ENCODE data around the gene PEAR1.

The PEAR1 gene

DNA sequence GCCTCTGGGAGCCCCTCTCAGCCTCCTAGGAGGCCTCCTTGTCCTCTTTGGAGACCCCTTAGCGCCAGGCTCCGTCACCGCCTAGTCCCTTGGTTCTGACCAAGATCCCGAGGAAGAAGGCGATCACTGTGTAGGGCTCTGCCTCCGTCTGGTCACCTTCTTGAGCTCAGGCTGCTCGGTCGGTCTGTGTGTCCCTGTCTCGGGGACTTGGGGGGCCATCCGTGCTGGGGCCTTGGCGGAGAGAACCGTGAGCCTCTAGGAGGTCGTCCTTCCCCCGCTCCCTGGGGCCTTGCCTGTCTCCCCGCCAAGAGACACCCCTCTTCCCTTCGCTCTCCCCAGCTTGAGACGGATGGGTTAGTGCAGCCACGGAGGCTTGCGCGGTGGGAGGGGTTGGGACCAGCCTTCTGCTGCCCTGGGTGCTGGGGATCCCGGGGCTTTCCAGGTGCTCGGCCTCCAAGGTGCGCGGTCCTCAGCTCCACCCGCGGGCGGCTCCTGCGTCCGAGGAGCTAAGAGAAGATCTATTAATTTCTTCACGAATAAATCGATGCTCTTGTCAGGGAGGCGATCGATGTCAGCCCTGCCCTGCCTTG lies 33.9 kb upstream of the PEAR1 start:
- DNase-seq (ENCODE audit: low read depth): no peak

DNA sequence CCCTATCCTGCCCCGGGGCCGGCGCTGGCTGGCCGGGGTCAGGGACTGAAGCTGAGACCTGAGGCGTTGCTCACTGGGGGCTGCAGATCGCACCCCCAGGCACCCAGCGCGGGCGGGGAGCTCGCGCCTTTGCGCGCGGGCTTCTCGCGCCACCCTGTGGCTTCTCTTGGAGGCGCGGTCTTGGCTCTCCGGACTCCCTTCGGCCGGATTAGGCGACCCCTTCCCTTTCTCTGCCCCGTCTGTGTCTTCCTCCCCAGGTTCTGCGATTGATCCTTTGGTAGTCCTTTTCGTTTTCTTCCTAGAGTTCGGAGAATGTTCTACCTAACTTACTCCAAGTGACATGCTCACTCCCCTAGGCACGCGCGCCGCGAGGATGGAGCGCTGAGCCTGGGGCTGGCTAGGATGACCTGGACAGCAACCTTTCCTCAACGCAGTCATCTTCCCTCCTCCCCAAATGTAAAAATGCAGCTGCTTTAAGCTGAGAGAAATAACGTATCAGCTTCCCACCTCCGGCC lies 33.3 kb upstream of the PEAR1 start:
- DNase-seq (ENCODE audit: low read depth): no peak

DNA sequence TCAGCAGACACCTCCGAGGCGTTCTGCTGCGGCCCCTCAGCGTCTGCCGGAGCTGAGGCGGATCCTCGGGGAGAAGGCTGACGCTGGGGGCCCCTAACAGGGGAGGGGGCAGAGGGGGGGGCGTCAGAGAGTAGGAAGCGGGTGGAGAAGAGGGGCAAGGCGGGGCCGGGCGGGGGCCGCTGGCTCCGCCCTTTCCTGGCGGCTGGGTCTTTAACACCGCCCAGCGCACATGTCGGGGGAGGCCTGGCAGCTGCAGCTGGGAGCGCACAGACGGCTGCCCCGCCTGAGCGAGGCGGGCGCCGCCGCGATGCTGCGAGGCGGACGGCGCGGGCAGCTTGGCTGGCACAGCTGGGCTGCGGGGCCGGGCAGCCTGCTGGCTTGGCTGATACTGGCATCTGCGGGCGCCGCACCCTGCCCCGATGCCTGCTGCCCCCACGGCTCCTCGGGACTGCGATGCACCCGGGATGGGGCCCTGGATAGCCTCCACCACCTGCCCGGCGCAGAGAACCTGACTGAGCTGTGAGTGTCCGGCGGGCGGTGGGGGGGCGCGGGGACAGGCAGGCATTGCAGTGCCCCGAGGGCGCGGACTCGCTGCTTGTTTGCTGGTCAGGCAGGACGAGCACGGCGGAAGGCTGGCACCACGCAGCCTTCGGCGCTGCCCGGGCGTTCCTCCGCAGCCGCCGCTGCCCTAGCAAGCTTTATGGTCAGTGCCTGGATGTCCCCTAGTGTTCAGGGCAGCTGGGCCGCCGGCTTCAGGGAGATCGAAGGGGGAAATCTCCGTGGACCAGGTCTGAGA lies 32.7 kb upstream of the PEAR1 start, which contains the start of gene NTRK1:
Gene NTRK1 (plus strand): TSS at position 238 of the 796 bp plus-strand sequence. CDS start 70 bp downstream, at position 308.
- DNase-seq (ENCODE audit: low read depth): peak; percentile 72

DNA sequence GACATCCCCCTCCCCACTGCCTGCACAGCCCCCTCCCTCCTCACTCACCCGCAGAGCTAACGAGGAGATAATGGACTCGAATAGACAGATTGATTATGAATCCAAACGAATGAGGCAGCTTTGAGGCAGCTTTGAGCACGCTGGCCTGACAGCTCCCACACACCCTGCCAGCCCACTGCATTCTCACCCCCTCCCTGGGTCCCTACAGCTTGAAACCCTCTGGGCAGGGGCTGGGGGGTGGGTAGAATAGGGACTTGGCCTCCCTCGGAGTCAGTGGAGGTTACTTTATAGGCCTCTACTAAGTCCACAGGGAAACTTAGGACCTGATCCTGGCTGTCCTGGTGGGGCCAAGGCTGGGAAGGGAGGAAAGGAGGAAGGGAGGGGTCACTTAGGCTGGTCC lies 30.9 kb upstream of the PEAR1 start:
- no peak for DNase-seq (ENCODE audit: low read depth)

DNA sequence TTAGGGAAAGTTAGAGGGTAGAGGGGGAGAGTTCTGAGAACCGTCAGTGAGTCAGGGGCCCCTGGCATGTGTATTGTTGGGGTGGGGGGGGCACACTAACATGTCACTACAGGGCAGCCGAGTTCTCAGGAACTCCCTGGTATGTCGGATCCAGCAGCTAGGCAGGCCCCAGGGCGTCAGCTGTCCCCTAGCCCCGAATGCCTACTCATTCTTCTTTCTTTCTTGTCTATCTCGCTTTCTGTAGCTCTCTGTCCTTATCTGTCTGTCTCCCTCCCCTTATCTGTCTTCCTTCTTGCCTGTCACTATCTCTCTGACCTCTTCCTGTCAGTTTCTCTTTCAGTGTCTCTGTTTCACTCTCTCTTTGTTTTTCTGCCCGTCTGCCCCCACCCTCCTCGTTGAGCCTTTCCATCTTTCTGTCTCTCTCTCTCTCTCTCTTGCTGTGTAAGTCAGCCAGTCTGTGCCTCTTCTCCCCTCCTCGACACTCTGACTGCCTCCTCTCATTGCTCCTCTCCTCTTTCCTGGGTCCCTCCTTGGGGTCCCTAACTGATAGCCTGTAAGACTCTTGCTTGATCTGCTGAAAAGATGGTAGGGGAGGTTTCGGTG lies 30.4 kb upstream of the PEAR1 start:
- peak; percentile 70 for DNase-seq (ENCODE audit: low read depth)

DNA sequence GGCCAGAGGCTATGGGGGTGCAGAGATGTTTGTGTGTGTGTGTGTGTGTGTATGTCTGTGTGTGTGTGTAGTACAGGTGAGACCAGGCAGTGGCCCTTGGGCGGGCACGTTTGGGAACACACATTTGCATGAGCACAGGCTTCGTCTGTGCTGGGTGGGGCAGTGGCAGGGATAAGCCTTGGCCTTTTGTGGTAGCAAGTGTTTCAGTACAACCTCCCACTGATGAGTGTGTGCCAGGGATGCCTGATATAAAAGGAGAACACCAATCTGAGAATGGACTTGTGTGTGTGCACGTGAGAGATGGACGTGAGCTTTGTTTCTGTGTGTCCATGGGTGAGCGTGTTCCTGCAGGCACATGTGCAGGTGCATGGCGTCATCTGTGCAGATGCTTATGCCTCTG lies 29.9 kb upstream of the PEAR1 start:
- no peak for DNase-seq (ENCODE audit: low read depth)

DNA sequence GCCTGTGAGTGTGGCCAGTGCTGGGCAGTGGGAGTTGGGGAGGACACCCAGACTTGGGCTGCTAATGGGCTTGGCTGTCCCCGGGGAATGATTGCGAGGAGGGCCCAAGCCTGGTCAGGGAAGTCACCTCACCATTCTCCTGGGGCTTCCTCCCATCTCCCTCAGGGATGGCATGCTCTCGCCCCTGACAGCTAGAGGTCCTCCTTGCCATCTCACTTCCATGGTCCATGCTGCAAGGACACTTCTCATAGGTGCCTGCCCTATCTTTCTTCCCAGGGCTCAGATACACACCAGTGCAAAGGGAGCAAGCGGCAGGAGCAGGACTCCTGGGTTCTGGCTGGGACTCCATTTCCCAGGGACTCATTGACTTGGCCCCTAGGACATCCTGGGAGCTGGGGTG lies 28.7 kb upstream of the PEAR1 start:
- no peak for DNase-seq (ENCODE audit: low read depth)

DNA sequence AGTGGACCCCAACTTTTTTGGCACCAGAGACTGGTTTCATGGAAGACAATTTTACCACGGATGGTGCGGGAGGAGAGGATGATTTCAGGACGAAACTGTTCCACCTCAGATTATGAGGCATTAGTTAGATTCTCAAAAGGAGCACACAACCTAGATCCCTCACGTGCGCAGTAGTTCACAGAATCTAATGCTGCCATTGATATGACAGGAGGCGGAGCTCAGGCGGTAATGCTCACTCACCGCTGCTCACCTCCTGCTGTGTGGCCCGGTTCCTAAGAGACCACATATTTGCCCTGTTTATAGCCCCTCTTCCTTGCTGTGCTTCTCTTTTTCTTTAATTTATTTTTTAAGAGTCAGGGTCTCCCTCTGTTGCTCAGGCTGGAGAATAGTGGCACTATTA lies 28.3 kb upstream of the PEAR1 start:
- DNase-seq (ENCODE audit: low read depth): no peak

DNA sequence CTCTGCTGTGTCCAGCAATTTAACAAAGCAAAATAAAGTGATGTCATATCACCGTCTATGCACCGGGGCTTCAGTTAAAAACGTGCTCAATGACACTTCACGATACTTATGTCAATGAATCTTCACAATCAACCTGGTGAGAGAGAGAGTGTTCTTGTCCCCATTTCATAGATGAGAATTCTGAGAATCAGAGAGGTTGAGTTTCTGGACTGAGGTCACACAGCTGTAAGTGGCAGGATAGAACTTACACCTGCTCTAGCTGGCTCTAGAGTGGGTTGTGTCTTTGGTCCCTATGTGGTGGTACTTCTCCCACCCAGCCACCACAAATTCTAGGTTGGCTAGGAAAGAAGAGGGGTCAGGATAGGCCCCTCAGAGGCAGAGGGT lies 27.7 kb upstream of the PEAR1 start:
- no peak for DNase-seq (ENCODE audit: low read depth)

DNA sequence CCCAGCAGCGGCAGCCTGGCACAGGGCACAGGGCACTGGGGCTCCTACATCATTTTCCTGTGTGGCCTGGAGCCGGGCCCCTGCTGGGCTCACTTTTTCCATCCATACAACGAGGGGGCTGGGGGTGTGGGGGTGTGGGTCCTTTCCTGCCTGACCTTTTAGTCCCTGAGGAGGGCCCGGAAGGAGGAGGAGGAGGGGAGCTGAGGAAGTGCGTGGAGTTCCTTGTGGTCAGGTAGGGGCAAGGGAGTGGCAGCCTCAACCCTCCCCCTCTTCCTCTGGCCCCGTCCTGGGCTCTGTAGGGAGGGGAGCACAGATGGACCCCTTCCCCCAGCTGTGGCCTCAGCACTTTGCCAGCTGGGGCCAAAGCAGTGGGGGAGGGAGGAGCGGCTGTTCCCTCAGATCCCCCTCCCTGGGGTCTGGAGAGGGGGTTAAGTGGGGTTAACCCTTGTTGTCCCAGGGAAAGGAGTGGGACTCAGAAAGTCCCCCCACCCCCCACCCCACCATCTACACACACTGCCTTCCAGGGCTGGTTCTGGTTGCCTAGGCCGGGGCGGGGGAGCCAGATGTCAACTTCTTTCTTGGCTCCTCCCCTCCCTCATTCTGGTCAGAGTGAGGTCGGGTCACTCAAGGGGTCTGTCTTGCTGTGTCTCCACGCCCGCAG lies 27.1 kb upstream of the PEAR1 start:
- peak; percentile 96 for DNase-seq (ENCODE audit: low read depth)

DNA sequence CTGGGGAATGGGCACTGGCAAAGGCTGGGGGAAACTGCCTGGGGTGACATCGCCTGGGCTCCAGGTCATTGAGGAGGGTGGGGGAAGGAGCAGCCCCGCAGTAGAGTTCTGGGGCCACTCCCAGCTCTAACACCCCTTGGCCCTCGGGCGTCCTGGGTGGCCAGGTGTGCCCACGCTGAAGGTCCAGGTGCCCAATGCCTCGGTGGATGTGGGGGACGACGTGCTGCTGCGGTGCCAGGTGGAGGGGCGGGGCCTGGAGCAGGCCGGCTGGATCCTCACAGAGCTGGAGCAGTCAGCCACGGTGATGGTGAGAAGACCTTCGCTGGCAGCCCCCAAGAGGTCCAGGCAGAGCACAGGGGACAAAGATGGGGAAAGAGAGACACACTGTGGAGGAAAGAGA lies 25.2 kb upstream of the PEAR1 start:
- no peak for DNase-seq (ENCODE audit: low read depth)

DNA sequence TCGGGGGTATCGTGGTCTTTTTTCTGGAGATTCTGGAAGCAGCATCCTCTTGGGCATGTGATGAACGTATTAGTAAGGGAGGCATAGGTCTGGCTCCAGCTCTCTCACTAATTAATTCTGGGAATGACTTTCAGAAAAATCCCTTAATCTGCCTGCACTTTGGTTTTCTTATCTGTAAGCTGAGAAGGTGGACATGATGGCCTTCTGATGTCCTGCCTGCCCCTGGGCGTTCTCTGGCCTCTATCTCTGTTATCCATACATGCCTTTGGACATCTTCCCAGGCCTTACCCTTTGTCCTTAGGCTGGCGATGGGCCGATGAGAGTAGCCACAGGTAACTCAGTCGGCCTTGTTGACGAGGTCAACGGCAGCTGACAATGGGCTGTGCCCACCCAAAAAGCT lies 24.1 kb upstream of the PEAR1 start:
- DNase-seq (ENCODE audit: low read depth): no peak

DNA sequence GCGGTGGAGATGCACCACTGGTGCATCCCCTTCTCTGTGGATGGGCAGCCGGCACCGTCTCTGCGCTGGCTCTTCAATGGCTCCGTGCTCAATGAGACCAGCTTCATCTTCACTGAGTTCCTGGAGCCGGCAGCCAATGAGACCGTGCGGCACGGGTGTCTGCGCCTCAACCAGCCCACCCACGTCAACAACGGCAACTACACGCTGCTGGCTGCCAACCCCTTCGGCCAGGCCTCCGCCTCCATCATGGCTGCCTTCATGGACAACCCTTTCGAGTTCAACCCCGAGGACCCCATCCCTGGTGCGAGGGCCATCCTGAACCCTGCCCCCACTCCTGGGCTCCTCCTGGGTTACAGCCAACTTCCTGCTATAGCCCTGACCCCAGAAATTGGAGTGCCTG lies 19.9 kb upstream of the PEAR1 start:
- DNase-seq (ENCODE audit: low read depth): no peak

DNA sequence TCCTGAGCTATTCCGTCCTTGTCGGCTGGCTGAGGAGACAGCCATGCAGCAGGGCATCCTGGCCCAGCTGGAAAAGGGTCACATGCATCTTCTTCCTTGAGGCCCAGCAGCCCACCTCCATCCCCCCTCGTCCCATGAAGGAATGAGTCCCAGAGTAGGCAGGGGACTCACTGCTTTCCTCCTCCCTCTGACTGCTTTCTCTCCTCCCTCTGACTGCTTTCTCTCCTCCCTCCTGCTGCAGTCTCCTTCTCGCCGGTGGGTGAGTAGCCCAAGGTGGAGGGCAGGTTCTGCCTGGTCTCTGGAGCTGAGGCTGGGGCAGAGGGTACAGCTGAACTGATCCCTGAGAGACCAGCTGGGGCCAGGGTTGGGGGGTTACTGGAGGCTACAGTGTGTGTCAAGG lies 19.4 kb upstream of the PEAR1 start:
- DNase-seq (ENCODE audit: low read depth): no peak

DNA sequence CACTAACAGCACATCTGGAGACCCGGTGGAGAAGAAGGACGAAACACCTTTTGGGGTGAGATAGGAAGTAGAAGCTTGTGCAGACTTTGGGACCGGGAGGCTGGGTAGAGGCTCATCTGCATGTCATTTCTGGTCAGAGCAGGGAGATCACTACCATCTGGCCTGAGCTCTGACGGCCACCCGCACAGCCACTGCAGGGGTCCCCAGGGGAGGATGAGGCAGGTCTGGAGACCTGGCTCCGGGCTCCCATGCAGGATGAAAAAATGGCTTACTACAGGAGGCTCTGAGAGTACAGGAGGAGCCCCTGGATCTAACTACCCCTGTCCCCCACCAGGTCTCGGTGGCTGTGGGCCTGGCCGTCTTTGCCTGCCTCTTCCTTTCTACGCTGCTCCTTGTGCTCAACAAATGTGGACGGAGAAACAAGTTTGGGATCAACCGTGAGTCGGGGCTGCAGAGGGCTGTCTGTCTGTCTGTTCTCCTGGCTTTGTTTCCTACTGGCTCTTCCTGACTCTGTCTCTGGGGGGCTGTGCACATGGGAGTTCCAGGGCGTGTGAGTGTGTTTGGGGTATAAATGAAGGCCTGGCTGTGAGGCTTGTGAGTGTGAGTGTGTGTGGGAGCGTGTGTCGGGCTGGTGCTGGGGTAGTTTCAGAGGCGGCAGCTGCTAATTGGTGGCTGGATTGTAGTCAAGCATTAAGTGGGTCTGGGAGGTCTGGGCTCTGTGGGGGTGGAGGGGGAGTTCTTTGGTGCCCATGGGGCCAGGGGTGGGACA lies 18.8 kb upstream of the PEAR1 start:
- DNase-seq (ENCODE audit: low read depth): no peak

DNA sequence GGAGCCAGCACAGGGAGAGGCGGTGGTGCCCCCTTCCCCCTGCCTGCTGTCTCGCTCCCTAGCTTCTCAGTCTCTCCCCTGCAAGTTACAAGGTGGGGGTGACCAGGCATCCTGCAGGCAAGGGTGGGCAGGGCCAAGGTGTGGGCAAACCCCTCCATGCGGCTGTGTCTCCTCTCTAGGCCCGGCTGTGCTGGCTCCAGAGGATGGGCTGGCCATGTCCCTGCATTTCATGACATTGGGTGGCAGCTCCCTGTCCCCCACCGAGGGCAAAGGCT lies 18.2 kb upstream of the PEAR1 start:
- no peak for DNase-seq (ENCODE audit: low read depth)

DNA sequence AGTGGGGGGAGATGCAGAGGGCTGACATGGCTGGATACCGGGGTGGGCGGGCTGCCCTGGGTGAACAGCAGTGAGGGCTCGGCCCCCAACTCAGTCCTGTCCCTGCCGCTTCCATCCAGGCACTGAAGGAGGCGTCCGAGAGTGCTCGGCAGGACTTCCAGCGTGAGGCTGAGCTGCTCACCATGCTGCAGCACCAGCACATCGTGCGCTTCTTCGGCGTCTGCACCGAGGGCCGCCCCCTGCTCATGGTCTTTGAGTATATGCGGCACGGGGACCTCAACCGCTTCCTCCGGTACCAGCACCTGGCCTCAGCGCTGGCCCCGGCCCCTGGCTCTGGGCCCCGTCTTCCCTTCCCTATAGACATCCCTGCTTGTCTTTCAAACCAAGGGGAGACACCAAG lies 17.2 kb upstream of the PEAR1 start:
- no peak for DNase-seq (ENCODE audit: low read depth)

DNA sequence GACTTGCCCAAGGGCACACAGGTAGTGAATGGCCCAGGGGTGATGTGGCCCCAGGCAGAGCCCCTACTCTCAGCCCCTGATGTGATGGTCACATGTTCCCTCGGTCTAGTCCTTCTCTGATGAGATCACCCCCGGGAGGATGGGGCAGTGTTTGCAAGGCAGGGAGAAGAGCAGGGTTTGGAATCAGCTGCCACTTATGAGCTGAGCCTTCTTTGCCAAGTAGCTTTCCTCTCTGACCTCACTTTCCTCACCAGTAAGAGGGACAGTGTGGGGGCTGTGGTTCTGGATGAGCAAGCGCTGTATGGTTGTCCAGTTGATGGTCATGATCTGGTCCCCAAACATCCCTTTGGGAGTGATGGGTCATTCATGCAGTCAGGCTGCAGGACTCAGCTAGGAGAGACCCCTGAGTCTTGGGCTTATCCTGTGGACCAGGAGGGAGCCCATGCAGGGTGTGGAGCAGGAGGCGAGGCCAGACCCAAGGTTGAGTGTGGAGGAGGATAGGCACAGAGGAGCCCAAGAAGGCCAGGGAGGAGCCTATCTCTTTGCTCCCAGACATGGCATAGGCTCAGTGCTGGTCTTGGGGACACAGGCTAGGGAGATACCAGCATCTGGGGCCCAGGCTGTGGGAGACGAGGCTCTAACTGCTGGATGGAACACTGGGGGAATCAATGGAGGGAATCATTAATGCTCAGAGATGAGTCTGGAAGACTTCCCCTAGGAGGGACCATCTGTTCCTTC lies 15.9 kb upstream of the PEAR1 start:
- no peak for DNase-seq (ENCODE audit: low read depth)

DNA sequence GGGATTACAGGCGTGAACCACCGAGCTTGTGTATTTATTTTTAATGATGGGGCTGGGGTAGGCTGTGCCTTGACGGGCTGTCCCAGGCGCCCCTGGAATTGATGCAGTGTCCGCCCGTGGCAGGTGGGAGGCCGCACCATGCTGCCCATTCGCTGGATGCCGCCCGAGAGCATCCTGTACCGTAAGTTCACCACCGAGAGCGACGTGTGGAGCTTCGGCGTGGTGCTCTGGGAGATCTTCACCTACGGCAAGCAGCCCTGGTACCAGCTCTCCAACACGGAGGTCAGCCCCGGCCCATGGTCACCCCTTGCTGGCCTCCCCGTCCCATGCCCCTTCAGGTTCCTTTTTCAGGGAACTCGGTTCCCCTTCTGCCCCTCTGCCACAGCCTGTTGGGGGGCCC lies 13.6 kb upstream of the PEAR1 start:
- no peak for DNase-seq (ENCODE audit: low read depth)

DNA sequence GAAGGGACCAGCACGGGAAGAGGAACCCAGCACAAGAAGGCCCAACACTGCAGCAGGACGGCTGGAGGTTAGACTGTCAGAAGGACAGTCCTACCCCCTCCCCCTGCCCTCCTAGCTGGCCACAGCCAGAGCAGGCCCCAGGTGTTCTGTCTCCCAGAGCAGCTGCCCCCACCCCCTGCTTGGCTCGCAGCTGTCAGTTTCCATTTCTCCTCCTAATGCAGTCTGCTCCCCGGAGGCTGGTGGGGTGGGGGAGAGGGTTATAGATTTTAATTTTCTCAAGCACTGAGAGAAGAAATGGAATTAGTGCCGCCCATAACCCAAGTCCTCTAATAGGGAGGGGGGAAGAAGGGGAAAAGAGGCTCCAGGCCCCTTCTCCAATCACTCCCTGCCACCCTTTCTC lies 13.0 kb upstream of the PEAR1 start:
- no peak for DNase-seq (ENCODE audit: low read depth)

DNA sequence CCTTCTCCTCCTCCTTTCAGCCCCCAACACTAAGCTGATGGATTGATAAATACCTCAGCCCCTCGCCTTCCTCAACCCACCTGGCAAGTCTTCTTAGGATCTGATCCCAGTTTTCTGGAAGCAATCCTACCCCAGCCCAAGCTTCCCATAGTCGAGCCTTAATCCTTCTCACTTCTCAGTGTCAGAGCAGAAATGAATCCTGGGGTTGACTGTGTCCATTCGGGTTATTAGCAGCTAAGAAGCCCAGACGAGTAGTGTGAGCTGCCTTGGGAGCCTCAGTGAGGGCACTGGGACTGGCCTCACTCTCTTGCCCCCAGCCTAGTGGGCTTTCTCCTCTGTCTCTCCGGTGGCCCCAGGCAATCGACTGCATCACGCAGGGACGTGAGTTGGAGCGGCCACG lies 12.4 kb upstream of the PEAR1 start:
- DNase-seq (ENCODE audit: low read depth): no peak

DNA sequence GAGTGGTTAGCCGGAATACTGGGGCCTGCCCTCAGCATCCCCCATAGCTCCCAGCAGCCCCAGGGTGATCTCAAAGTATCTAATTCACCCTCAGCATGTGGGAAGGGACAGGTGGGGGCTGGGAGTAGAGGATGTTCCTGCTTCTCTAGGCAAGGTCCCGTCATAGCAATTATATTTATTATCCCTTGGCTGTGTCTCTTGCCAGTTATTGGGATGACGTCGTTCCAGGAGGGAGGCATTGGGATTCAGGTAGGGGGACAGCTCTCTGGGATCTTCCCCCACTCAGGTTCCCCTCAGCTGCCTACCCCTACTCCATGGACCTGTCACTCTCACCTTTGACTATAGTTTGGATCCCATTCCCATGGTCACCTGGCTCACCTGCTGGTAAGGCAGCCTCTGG lies 11.9 kb upstream of the PEAR1 start:
- no peak for DNase-seq (ENCODE audit: low read depth)

All from CMK (cell line).